ENCODE measurements around the gene COG4.
"Not testable (repeated sequence)": the region's sequence is repeated elsewhere in the genome, so short reads cannot be mapped to it uniquely, and the experiment has no call there.

Gene COG4

GRCh38 chr16:70526403-70526802, 3.0 kb upstream of the COG4 start:
- DNase-seq = no peak

- not testable (repeated sequence) for DNase-seq
Measured at GRCh38 chr16:70524399-70524825, 1.1 kb upstream of the COG4 start.

- DNase-seq = no peak
Measured at GRCh38 chr16:70523743-70524398, 517 bp upstream of the COG4 start, which contains the start of gene SF3B3. SF3B3 (plus strand) TSS chr16:70523816; CDS start chr16:70526657, 2,841 bp downstream.

- no peak for DNase-seq
Measured at GRCh38 chr16:70522216-70523075, 908 bp downstream of the COG4 start.

GRCh38 chr16:70520612-70521297, 2.6 kb downstream of the COG4 start:
- no peak for DNase-seq

- no peak for DNase-seq
Measured at GRCh38 chr16:70512456-70512855, 10.9 kb downstream of the COG4 start.

- DNase-seq = no peak
Measured at GRCh38 chr16:70511833-70512232, 11.5 kb downstream of the COG4 start.

- DNase-seq = no peak
Measured at GRCh38 chr16:70510216-70510615, 13.1 kb downstream of the COG4 start.

- no peak for DNase-seq
Measured at GRCh38 chr16:70508752-70509151, 14.6 kb downstream of the COG4 start.

GRCh38 chr16:70496513-70496912, 26.8 kb downstream of the COG4 start:
- DNase-seq = no peak

GRCh38 chr16:70495425-70496182, 27.8 kb downstream of the COG4 start:
- DNase-seq = no peak

GRCh38 chr16:70494777-70495176, 28.6 kb downstream of the COG4 start:
- no peak for DNase-seq

GRCh38 chr16:70494202-70494770, 29.1 kb downstream of the COG4 start:
- DNase-seq = no peak

- DNase-seq = no peak
Measured at GRCh38 chr16:70493802-70494201, 29.6 kb downstream of the COG4 start.

- DNase-seq = no peak
Measured at GRCh38 chr16:70490261-70490660, 33.1 kb downstream of the COG4 start.

GRCh38 chr16:70484867-70485266, 38.5 kb downstream of the COG4 start:
- no peak for DNase-seq

GRCh38 chr16:70483426-70483825, 39.9 kb downstream of the COG4 start:
- DNase-seq = no peak

GRCh38 chr16:70482624-70483023, 40.7 kb downstream of the COG4 start:
- no peak for DNase-seq

GRCh38 chr16:70481929-70482536, 41.3 kb downstream of the COG4 start:
- DNase-seq = no peak

GRCh38 chr16:70480127-70481105, 42.9 kb downstream of the COG4 start:
- no peak for DNase-seq

- DNase-seq = no peak
Measured at GRCh38 chr16:70478912-70479341, 44.4 kb downstream of the COG4 start.

Measured in NCI-H1048 (cell line).